ENCODE data around the gene WNT11.

The WNT11 gene

DNA sequence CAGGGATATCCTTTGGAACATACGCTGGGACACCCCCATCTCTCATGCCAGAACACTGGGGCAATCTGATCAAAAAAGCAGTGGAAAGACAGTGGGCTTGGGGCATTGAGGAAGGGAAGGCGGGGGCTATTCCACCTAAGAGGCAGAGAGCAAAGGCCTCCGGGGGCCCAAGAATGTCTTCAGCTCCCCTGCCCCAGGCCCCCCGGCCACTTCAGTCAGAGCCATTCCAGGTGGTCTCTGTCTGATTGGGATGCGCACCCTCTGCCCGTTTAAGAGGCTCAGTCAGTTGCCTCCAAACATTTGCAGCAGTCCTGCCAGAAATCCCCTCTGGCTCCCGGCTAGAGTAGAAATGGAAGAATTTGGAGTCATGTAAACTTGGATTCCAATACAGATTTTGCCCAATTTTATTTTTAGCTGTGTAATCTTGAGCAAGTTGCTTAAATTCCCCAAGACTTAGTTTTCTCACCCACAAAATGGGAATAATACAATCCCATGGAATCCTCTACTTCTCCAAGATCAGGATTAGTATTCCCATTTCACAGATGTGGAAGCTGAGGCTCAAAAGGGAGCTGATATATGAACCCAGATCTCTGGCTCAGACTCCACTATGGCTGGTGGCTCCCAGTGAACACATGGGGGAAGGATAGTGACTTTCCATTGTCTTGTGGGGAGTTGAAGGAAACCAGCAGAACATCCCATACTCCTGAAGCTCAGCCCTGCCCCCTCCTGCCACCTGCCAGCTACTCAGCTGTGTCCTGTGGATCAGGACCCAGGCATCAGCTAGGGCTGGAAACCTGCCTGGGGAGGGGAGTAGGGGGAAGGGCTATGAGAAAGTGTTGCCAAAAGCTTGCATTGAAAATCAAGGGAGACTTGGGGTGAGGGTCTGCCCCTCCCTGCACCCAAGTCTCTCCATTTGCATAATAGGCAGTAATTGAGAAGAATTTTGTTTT is 6.1 kb upstream of the WNT11 start:
- DNase-seq (ENCODE audit: low read depth, low spot score) = no peak
- H3K27ac ChIP-seq = no peak overlapping the region
- no peaks in the 10 kb centered on the region for H3K36me3 ChIP-seq (ENCODE audit: insufficient read depth, low read length)
- no peak overlapping the region for H3K9ac ChIP-seq (ENCODE audit: insufficient read length)
- TF ChIP-seq EZH2 (IDR thresholded peaks at IDR 0.05) (no peak), FOXP2 (optimal IDR thresholded peaks at IDR 0.05; ENCODE audit: control extremely low read depth, extremely low read length, insufficient read depth) (no peak), POLR2AphosphoS5 (IDR thresholded peaks at IDR 0.05; ENCODE audit: borderline replicate concordance, low read depth, low read length) (no peak)
- H3K4me3 ChIP-seq = no peak overlapping the region
- no peaks in the 10 kb centered on the region for H3K9me3 ChIP-seq (ENCODE audit: low read depth, low read length)

DNA sequence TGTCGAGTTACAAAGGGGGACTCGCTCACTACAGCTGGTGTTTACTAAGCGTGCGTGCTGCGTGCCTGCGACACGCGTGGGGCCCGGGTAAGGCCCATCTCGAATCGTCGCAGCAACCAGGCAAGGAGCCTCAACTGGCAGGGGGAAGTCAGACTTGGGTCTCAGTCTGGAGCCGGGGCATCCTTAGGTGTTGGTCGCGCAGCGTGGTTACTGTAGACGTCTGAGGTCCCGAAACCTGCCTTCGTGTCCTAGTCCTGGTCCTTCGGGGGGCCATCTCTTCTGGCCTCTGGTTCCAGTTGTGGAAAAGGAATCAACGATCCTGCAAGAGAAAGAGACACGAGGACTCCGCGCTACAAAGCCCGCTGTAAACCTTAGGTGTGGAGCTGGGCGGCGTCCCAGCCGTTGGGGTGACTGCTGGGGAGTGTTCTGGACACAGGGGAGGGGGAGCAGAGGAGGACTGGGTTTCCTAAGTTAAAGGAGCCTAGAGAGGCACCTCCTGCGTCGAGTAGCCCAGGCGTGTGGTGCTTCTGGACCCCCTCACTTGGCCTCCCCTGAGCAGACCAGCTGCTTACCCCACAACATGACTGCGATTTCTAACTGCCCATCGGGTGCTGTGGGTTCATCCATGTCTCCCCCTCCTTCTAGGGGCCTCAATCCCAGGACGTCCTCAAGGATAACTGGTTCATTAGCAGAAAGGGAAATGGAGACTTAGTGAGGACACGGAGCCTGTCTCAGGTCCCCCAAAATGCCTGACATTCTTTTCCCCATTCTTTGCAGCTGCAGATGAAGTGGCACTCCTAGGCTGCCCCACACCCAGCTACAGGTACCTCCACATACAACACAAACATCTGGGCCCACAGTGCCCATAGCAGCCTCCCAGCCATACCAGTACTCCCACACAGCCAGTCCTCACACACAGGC is 4.9 kb upstream of the WNT11 start:
- no peak for TF ChIP-seq POLR2AphosphoS5 (IDR thresholded peaks at IDR 0.05; ENCODE audit: borderline replicate concordance, low read depth, low read length)
- no peak for TF ChIP-seq FOXP2 (optimal IDR thresholded peaks at IDR 0.05; ENCODE audit: control extremely low read depth, extremely low read length, insufficient read depth)
- TF ChIP-seq EZH2 (IDR thresholded peaks at IDR 0.05) = no peak
- Histone ChIP-seq H3K36me3 (ENCODE audit: insufficient read depth, low read length) (no peaks in the 10 kb centered on the region), H3K9ac (ENCODE audit: insufficient read length) (no peak overlapping the region), H3K27ac (no peak overlapping the region), H3K9me3 (ENCODE audit: low read depth, low read length) (no peaks in the 10 kb centered on the region), H3K4me3 (peak overlapping the region; percentile 89)
- no peak for DNase-seq (ENCODE audit: low read depth, low spot score)

DNA sequence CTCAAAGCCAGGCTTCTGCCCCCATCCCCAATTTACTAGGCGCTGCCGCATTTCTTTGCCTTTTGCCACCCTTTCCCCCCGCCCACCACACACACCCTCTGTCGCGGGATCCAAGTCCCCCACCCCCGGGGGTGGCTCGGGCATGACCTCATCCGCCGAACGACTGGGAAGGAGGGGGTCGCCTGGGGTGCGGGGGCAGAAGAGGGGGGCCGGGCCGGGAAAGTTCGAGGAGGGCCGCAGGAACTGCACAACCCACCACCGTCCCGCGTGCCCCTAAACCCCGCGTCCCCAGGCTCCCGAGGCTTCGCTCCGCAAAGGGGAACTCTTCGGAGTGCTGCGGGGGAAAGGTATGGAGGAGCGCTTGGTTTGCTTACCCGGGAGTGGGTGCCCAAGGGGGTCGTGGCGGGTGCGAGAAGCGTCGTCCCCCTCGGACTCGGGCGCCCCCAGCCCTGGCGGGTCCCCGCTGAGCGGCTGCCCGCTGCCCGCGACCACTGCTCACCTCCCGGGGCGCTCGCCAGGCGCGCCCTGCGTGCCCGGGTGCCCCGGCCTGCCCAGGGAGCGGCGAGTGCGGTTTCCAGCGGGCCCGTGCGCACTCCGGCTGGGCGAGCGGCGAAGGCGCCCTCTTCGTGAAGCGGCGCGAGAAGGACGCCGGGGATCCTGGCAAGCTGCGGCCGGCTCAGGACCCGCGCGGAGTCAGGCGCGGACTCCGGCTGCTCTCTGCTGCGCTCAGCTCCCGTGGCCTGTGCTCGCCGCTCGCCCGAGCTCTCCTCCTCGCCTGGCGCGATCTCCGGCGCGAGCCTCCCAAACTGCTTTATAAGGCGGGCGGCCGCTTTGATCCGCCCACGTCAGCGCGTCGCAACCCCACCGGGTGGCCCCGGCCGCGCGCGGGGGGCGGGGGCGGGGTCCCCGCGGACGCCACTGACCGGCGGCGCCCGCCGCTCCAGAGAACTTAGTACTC is 4.0 kb upstream of the WNT11 start:
- no peak overlapping the region for H3K9ac ChIP-seq (ENCODE audit: insufficient read length)
- peak overlapping the region; percentile 89 for H3K4me3 ChIP-seq
- no peaks in the 10 kb centered on the region for H3K36me3 ChIP-seq (ENCODE audit: insufficient read depth, low read length)
- H3K9me3 ChIP-seq (ENCODE audit: low read depth, low read length) = no peaks in the 10 kb centered on the region
- no peak overlapping the region for H3K27ac ChIP-seq
- TF ChIP-seq EZH2 (IDR thresholded peaks at IDR 0.05) (no peak), POLR2AphosphoS5 (IDR thresholded peaks at IDR 0.05; ENCODE audit: borderline replicate concordance, low read depth, low read length) (no peak), FOXP2 (optimal IDR thresholded peaks at IDR 0.05; ENCODE audit: control extremely low read depth, extremely low read length, insufficient read depth) (no peak)
- DNase-seq (ENCODE audit: low read depth, low spot score) = no peak

DNA sequence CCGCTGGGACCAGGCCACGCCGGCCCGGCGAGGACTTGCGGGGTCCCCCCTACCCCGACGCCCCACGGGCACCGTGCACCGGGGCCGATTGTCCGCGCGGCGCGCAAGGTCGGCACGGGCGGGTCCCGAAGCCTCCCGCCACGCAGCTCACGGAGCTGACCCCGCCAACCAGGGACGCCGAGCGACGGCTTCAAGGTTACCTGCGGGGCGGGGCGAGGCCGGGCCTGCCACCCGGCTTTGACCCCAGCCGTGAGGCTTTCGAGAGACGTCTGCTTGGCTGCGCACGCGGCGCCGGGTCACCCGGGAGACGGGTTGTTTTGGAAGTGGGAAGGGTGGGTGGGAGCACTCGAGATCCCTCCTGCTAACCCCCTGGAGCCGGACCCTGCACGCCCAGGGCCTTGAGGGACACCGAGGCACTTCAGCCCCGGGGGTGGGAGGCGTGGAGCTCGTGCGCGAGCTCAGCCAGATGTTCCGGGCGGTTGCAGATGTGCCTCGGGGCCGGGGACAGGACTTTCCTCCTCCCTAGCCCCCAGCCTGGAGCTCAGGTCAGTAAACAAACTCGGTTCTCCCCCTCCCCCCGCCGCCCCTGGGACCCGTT is 3.2 kb upstream of the WNT11 start:
- Histone ChIP-seq H3K9ac (ENCODE audit: insufficient read length) (peak overlapping the region; percentile 23), H3K4me3 (peak overlapping the region; percentile 89)

DNA sequence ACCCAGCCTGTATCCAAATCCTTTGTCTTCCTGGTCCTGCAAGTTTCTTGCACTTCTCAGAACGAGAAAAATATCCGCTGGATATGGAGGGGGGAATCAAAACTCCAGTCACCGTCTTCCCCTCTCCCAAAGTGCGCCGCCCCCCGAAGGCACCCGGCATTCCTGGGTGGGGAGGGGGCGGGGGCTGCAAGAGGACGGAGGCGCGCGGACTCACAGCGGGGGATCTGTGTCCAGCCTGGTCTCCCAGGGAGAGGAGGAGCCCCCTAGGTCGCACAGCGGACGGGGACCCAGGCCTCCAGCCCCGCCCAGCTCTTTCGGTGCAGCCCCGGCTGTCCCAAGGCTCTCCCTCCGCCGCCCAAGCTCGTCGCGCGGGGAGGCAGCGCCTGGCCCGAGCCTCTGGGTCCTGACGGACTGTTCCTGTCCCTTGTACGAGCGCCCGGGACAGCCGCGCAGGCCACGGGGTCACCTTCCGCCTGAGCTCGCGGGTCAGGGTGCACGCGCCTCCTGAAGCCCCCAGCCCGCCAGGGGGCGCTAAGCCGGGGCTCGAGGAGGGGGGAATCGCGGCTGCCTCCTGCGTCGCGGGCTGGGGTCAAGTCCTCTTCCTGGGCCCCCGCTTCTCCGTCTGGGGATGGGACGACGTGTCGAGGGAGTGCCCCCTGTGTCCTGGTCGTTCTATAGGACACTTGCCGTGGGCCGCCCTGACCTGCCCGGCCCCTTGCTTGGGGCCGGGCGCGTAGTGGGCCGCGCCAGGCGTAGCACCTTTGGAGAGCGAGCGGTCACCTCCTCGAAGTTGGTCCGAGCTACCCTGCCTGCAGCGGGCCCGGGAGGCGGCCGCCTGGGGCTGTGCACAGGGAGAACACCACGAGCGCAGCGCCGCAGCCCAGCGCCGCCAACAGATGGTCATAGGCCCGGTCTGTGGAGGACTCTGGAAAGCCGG is 2.4 kb upstream of the WNT11 start:
- TF ChIP-seq FOXP2 (optimal IDR thresholded peaks at IDR 0.05; ENCODE audit: control extremely low read depth, extremely low read length, insufficient read depth) (no peak), EZH2 (IDR thresholded peaks at IDR 0.05) (no peak), POLR2AphosphoS5 (IDR thresholded peaks at IDR 0.05; ENCODE audit: borderline replicate concordance, low read depth, low read length) (no peak)
- H3K9ac ChIP-seq (ENCODE audit: insufficient read length) = peak overlapping the region; percentile 23

More for the DNA sequence above, 3.2 kb upstream of the WNT11 start:
- H3K9me3 ChIP-seq (ENCODE audit: low read depth, low read length) = no peaks in the 10 kb centered on the region
- no peaks in the 10 kb centered on the region for H3K36me3 ChIP-seq (ENCODE audit: insufficient read depth, low read length)
- no peak overlapping the region for H3K27ac ChIP-seq
- TF ChIP-seq FOXP2 (optimal IDR thresholded peaks at IDR 0.05; ENCODE audit: control extremely low read depth, extremely low read length, insufficient read depth) = no peak
- TF ChIP-seq EZH2 (IDR thresholded peaks at IDR 0.05) = no peak
- TF ChIP-seq POLR2AphosphoS5 (IDR thresholded peaks at IDR 0.05; ENCODE audit: borderline replicate concordance, low read depth, low read length) = no peak
- DNase-seq (ENCODE audit: low read depth, low spot score) = no peak

DNA sequence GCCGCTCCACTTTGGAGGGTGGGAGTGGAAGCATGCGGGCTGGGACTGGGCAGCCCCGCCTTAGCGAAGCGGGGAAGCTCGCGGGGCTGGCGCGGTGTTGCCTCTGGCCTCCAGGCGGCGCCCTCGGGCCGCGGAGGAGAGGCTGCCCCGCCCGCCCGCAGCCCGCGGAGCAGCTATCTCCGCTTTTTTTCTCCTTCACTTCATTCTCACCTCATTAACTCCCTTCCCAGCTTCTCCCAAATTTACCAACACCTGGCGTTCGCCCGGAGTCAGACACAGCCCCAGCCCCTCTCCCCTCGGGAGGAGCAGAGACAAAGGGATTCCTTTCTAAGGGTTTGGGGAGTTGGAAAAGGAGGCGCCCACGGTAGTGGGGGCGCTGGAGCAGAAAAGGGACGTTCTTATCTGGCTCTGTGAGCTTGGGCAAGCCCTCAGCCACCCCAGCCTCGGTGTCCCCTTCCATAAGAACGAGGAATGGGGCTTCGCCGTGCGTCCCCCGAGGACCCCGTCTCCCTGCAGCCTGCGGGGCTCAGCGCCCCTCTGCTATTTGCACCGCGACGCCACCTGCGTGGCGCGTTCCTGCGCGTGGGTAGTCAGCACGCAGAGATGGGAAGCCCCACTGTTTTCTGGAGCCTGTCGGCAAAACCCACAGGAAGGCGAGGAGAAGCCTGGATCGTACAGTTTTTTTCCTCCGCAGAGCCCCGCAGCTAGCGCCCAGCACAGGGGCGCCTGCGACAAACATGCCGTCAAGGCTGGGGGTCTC is 1.5 kb upstream of the WNT11 start:
- Histone ChIP-seq H3K36me3 (ENCODE audit: insufficient read depth, low read length) (no peaks in the 10 kb centered on the region), H3K27ac (no peak overlapping the region), H3K9ac (ENCODE audit: insufficient read length) (no peak overlapping the region), H3K9me3 (ENCODE audit: low read depth, low read length) (no peaks in the 10 kb centered on the region), H3K4me3 (peak overlapping the region; percentile 89)
- no peak for TF ChIP-seq FOXP2 (optimal IDR thresholded peaks at IDR 0.05; ENCODE audit: control extremely low read depth, extremely low read length, insufficient read depth)
- DNase-seq (ENCODE audit: low read depth, low spot score) = peak; percentile 3

More for the DNA sequence above, 2.4 kb upstream of the WNT11 start:
- Histone ChIP-seq H3K4me3 (peak overlapping the region; percentile 89), H3K36me3 (ENCODE audit: insufficient read depth, low read length) (no peaks in the 10 kb centered on the region), H3K9me3 (ENCODE audit: low read depth, low read length) (no peaks in the 10 kb centered on the region), H3K27ac (no peak overlapping the region)
- DNase-seq (ENCODE audit: low read depth, low spot score) = no peak

All from SK-N-MC (cell line).